B cell (primary cell): ENCODE results near the gene PUM1.

Experiments used
- EZH2 ChIP-seq: IDR thresholded peaks from 2 replicates; pipeline ENCODE4 v1.6.1; 2012; ENCODE audit warnings: borderline replicate concordance, low read depth, mild to moderate bottlenecking, moderate library complexity, low read length; ENCODE audit not compliant: insufficient read depth, poor library complexity, severe bottlenecking
- TF ChIP-seq, protein P1 (sequence below): fragments of 200-600 bp; IDR thresholded peaks from one replicate; pipeline ENCODE4 v1.8.0; 2022; ENCODE audit warnings: antibody characterized with exemption, mild to moderate bottlenecking

DNA sequence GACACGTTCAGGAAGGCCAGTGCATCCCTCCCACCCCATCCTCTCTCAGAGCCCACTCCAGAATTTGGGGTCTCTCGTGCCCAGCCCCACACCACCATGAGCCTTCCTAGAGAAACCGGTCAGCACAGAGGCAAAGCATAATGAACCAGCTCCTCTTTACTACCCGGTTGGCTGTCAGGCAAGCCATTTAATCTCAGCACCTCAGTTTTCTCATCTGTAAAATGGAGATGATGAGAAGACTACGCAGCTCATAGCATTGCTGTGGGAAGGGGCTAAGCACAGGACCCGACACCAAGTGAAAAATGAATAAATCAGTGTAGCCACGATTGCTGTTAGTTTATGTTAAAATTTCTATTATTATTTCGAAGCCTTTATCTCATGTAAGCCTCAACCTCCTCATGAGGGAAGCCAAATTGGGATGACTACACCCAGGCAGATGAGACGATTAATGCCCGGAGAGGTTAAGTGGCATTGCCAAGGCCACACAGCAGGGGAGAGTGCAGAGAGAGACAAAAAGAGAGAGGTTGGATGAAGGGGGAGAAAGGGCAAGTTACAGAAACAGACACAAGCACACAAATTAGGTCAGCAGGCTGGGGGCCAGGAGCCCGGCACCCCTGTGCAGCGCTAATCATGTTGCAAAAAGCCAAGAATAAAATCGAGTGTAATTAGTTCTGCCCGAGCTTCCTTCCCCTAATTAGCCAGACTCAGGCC lies 182.7 kb downstream of the PUM1 start:
- TF ChIP-seq, protein P1, sequence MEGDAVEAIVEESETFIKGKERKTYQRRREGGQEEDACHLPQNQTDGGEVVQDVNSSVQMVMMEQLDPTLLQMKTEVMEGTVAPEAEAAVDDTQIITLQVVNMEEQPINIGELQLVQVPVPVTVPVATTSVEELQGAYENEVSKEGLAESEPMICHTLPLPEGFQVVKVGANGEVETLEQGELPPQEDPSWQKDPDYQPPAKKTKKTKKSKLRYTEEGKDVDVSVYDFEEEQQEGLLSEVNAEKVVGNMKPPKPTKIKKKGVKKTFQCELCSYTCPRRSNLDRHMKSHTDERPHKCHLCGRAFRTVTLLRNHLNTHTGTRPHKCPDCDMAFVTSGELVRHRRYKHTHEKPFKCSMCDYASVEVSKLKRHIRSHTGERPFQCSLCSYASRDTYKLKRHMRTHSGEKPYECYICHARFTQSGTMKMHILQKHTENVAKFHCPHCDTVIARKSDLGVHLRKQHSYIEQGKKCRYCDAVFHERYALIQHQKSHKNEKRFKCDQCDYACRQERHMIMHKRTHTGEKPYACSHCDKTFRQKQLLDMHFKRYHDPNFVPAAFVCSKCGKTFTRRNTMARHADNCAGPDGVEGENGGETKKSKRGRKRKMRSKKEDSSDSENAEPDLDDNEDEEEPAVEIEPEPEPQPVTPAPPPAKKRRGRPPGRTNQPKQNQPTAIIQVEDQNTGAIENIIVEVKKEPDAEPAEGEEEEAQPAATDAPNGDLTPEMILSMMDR = no peak
- no peak for TF ChIP-seq EZH2
